GM18909 (cell line): ENCODE measurements around the gene EPHB2.

Experiments
- ATAC-seq: cut with Tn5 transposase; IDR thresholded peaks from one replicate; pipeline ENCODE4 v1.9.1; 2021; ENCODE audit warnings: mild to moderate bottlenecking; ENCODE audit not compliant: unreplicated experiment, poor library complexity

The EPHB2 gene

GRCh38 chr1:22959545-22960360 is 249.1 kb downstream of the EPHB2 start:
- ATAC-seq, result no peak

DNA sequence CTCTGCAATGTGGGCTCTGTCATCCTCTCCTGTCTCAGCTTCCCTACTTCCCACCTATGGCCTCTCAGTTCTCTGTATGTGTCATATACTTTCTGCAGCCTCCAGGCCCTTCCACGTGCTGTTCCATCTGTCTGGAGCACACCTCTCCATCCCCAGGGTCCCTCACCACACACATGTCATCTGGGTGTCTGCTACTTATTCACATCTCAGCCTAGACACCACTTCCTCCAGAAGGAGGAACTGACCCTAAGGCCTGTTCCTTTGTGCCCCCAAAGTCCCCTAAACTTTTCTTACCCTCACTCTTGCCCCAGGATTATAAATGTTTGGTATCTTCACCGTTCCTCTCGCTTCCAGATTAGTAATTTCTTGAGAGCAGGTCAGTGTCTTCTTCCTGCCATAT is 251.9 kb downstream of the EPHB2 start:
- ATAC-seq, result no peak

GRCh38 chr1:22963044-22963677 is 252.5 kb downstream of the EPHB2 start:
- ATAC-seq, result no peak

DNA sequence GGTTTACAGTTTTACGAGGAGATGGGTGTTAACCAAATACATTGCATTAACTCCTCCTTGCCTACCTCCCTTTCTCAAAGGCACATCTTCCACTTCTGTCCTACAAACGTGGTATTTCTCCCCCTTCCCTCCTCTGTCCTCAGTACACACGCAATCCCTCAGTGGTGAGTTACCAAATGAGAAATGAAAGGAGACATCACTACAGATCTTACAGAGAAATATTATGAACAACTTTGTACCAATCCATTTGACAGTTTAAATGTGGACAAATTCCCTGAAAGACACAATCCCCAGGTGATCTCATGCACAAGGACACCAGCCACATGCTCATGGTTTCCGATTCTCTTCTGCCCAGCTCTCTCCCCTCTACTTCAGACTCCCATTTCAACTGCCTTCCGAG is 255.7 kb downstream of the EPHB2 start:
- ATAC-seq, result no peak

- no peak for ATAC-seq
These were observed 257.2 kb downstream of the EPHB2 start for GRCh38 chr1:22967833-22968232.

- no peak for ATAC-seq
These were observed 258.7 kb downstream of the EPHB2 start for GRCh38 chr1:22969304-22969709.

GRCh38 chr1:22970096-22970495 is 259.5 kb downstream of the EPHB2 start:
- no peak for ATAC-seq
